ENCODE measurements around the gene HMGB3. TPM values are rescaled to one million over a fixed set of nuclear protein-coding genes. Genes with fewer than 3 reads are reported as not detected.

HMGB3 gene
- total RNA-seq, 2 experiments from 2014 or later: 4.0 to 5.4 TPM

GRCh38 chrX:150935467-150935866 is 47.7 kb upstream of the HMGB3 start:
- no peaks in the 10 kb centered on the region for H3K36me3 Mint-ChIP-seq (ENCODE audit: low read depth)
- H3K9me3 Mint-ChIP-seq: no peaks in the 10 kb centered on the region
- CTCF ChIA-PET: no interaction called here
- H3K9me3 ChIP-seq (ENCODE audit: control insufficient read depth in 1 of 2, insufficient read depth in 1 of 2, low read length in 2 of 2): peaks cover 0 to 4% of the 10 kb centered on the region in 2 experiments
- no peak overlapping the region for H3K27ac Mint-ChIP-seq
- no peaks in the 10 kb centered on the region for H3K27me3 ChIP-seq (ENCODE audit: control insufficient read depth in 1 of 2, insufficient read depth in 2 of 2, low read length in 2 of 2)
- TF ChIP-seq CTCF (IDR thresholded peaks at IDR 0.05): no peak
- POLR2A ChIA-PET: no interaction called here
- intact Hi-C loops (cut with DNase I, micrococcal nuclease): no loop called here
- no peaks in the 10 kb centered on the region for H3K4me1 Mint-ChIP-seq (ENCODE audit: low read depth)
- ATAC-seq (ENCODE audit: poor library complexity): no peak
- H3K4me3 Mint-ChIP-seq: no peak overlapping the region
- no peak overlapping the region for H3K4me3 ChIP-seq (ENCODE audit: low read length)
- no peak for DNase-seq
- H3K36me3 ChIP-seq (ENCODE audit: insufficient read depth, low read length): no peaks in the 10 kb centered on the region
- H3K4me1 ChIP-seq (ENCODE audit: insufficient read depth, low read length): no peaks in the 10 kb centered on the region
- no peaks in the 10 kb centered on the region for H3K27me3 Mint-ChIP-seq
- H3K27ac ChIP-seq (ENCODE audit: low read depth in 1 of 2, low read length in 2 of 2): no peak overlapping the region

DNA sequence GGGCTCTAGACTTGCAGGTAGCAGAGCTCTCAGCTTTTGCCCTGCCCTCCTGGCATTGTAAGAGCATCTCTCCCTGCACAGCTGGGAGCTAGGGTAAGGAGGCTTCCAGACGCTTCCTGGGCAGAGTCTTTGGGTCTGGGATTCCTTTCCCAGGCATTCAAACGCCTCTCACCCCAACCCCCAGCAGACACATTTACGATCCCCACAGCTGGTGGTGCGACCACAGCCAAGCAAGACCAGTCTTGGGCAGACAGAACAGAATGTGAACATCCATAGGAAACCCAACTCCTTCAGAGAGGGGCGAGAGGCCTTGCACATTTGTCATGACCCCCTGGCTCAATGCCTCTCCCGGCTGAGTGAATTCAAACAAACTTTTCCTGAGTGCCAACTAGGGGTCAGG is 46.6 kb upstream of the HMGB3 start:
- Mint-ChIP-seq H3K4me3 (no peak overlapping the region), H3K9me3 (no peaks in the 10 kb centered on the region), H3K4me1 (ENCODE audit: low read depth) (no peaks in the 10 kb centered on the region), H3K27ac (no peak overlapping the region), H3K36me3 (ENCODE audit: low read depth) (no peaks in the 10 kb centered on the region), H3K27me3 (no peaks in the 10 kb centered on the region)
- Histone ChIP-seq H3K4me3 (ENCODE audit: low read length) (no peak overlapping the region), H3K36me3 (ENCODE audit: insufficient read depth, low read length) (no peaks in the 10 kb centered on the region), H3K9me3 (ENCODE audit: control insufficient read depth in 1 of 2, insufficient read depth in 1 of 2, low read length in 2 of 2) (peaks cover 0 to 4% of the 10 kb centered on the region in 2 experiments), H3K27ac (ENCODE audit: low read depth in 1 of 2, low read length in 2 of 2) (no peak overlapping the region), H3K4me1 (ENCODE audit: insufficient read depth, low read length) (no peaks in the 10 kb centered on the region), H3K27me3 (ENCODE audit: control insufficient read depth in 1 of 2, insufficient read depth in 2 of 2, low read length in 2 of 2) (no peaks in the 10 kb centered on the region)
- ChIA-PET CTCF (no interaction called here), POLR2A (no interaction called here)
- intact Hi-C loops (cut with DNase I, micrococcal nuclease): no loop called here
- no peak for TF ChIP-seq CTCF (IDR thresholded peaks at IDR 0.05)
- no peak for ATAC-seq (ENCODE audit: poor library complexity)
- no peak for DNase-seq

DNA sequence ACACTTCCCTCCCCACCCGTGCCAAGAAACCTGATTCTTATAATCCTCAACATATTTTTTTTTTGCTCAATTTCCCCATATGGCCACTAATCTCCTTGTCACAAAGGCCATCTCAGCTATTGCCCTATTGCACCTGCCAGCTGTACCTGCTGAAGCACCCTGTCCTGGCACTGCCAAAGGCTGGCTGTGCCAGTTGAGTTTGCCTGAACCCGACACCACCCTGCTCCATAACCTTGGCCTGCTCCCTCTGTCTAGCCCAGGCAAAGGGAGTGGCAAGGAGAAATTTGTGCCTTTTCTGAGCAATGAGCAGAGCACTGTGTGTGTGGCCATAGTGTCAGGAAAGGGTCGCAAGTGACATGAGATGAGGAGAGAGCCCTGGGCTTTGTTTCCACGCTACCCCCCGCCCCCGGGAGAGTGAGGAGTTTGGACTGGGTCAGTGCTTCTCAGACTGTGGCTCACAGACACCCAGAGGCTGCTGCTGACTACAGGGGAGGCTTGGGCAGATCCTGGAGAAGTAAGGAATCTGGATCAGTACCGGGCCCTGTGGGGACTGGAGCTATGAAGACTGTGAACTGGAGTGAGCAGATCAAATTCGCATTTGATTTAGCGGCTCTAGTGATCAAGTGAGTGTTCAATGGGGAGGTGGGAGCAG is 42.2 kb upstream of the HMGB3 start:
- POLR2A ChIA-PET: no interaction called here
- Mint-ChIP-seq H3K4me1 (ENCODE audit: low read depth) (no peaks in the 10 kb centered on the region), H3K27me3 (no peaks in the 10 kb centered on the region), H3K27ac (no peak overlapping the region), H3K4me3 (no peak overlapping the region), H3K9me3 (no peaks in the 10 kb centered on the region), H3K36me3 (ENCODE audit: low read depth) (no peaks in the 10 kb centered on the region)
- CTCF ChIA-PET: no interaction called here
- Histone ChIP-seq H3K27me3 (ENCODE audit: control insufficient read depth in 1 of 2, insufficient read depth in 2 of 2, low read length in 2 of 2) (no peaks in the 10 kb centered on the region), H3K27ac (ENCODE audit: low read depth in 1 of 2, low read length in 2 of 2) (no peak overlapping the region), H3K9me3 (ENCODE audit: control insufficient read depth in 1 of 2, insufficient read depth in 1 of 2, low read length in 2 of 2) (peaks cover 0 to 4% of the 10 kb centered on the region in 2 experiments), H3K36me3 (ENCODE audit: insufficient read depth, low read length) (no peaks in the 10 kb centered on the region), H3K4me3 (ENCODE audit: low read length) (no peak overlapping the region), H3K4me1 (ENCODE audit: insufficient read depth, low read length) (no peaks in the 10 kb centered on the region)
- ATAC-seq (ENCODE audit: poor library complexity) (no peak), DNase-seq (no peak)
- intact Hi-C loops (cut with DNase I, micrococcal nuclease): no loop called here
- TF ChIP-seq CTCF (IDR thresholded peaks at IDR 0.05): no peak

All from CD4-positive, alpha-beta T cell (primary cell).